Measurements from ENCODE around the gene MCRS1.
"Not testable (repeated sequence)": the region's sequence is repeated elsewhere in the genome, so short reads cannot be mapped to it uniquely, and the experiment has no call there.

Gene MCRS1

DNA sequence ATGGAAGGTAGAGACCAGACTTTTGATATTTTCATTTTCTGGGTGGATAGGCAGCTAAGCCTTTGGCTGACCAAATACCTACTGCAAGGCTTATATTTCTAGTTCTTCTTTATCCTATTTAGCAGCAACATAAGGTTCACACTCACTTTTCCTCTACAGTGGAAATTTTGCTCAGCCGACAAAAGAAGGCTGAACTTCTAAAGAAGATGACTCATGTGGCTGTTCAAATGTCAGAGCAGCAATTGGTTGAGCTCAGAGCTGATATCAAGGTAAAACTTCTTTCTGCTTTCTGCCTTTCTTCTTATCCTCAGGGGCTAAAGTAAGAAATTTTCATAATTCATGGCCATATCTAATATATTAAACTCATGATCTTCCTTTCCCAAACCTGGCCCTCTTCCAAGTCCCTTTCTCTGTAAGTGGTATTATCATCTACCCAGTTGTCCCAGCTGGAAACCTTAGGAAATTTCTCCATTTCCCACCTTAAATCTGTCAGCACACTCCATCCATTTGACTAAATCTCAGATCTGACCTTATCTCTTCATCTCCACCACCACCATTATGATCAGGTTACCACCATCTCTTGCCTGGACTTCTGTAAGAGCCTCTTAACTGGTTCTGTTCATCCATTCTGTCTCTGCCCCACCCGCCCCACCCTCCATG is 48.9 kb downstream of the MCRS1 start:
- Histone ChIP-seq H3K56ac (ENCODE audit: low read length) (no peak overlapping the region), H3K4me2 (ENCODE audit: low read length) (no peak overlapping the region), H3K36me3 (ENCODE audit: control insufficient read depth, insufficient read depth, low read length) (peaks cover 4% of the 10 kb centered on the region), H3K79me2 (ENCODE audit: control insufficient read depth, insufficient read depth, low read length) (no peaks in the 10 kb centered on the region), H3K4ac (ENCODE audit: low read depth, low read length) (no peak overlapping the region), H3K4me1 (ENCODE audit: control insufficient read depth, low read depth, low read length) (no peaks in the 10 kb centered on the region), H3K9ac (ENCODE audit: low read length) (no peak overlapping the region), H2BK120ac (ENCODE audit: low read depth, low read length) (no peak overlapping the region), H2BK5ac (ENCODE audit: low read length) (no peak overlapping the region), H2BK15ac (replicated peaks; ENCODE audit: low read depth) (no peak overlapping the region), H3K79me1 (ENCODE audit: low read length) (no peaks in the 10 kb centered on the region), H3K27ac (ENCODE audit: low read depth, low read length) (no peak overlapping the region), H4K5ac (ENCODE audit: low read length) (no peak overlapping the region), H3K18ac (ENCODE audit: low read length) (no peak overlapping the region), H2AK5ac (ENCODE audit: low read length) (no peak overlapping the region), H3K27me3 (ENCODE audit: insufficient read depth, low read length, poor library complexity) (no peaks in the 10 kb centered on the region), H3K23ac (ENCODE audit: low read length) (no peak overlapping the region), H3K4me3 (ENCODE audit: low read length) (no peak overlapping the region), H4K8ac (ENCODE audit: low read depth, low read length) (no peak overlapping the region)
- no CpG with 5 or more reads among the region's 2 CpGs for WGBS (ENCODE audit: extremely low coverage, insufficient coverage, low lambda C conversion rate)
- no peak for DNase-seq

- DNase-seq = no peak
- Histone ChIP-seq H4K8ac (ENCODE audit: low read depth, low read length) (no peak overlapping the region), H3K4me1 (ENCODE audit: control insufficient read depth, low read depth, low read length) (no peaks in the 10 kb centered on the region), H2AK5ac (ENCODE audit: low read length) (no peak overlapping the region), H2BK15ac (replicated peaks; ENCODE audit: low read depth) (no peak overlapping the region), H3K27ac (ENCODE audit: low read depth, low read length) (no peak overlapping the region), H3K4me3 (ENCODE audit: low read length) (no peak overlapping the region), H4K5ac (ENCODE audit: low read length) (no peak overlapping the region), H3K4me2 (ENCODE audit: low read length) (no peak overlapping the region), H3K79me2 (ENCODE audit: control insufficient read depth, insufficient read depth, low read length) (no peaks in the 10 kb centered on the region), H3K79me1 (ENCODE audit: low read length) (no peaks in the 10 kb centered on the region), H3K23ac (ENCODE audit: low read length) (no peak overlapping the region), H3K56ac (ENCODE audit: low read length) (no peak overlapping the region), H3K4ac (ENCODE audit: low read depth, low read length) (no peak overlapping the region), H3K18ac (ENCODE audit: low read length) (no peak overlapping the region), H3K9ac (ENCODE audit: low read length) (no peak overlapping the region), H3K36me3 (ENCODE audit: control insufficient read depth, insufficient read depth, low read length) (peaks cover 3% of the 10 kb centered on the region), H2BK120ac (ENCODE audit: low read depth, low read length) (no peak overlapping the region), H3K27me3 (ENCODE audit: insufficient read depth, low read length, poor library complexity) (no peaks in the 10 kb centered on the region), H2BK5ac (ENCODE audit: low read length) (no peak overlapping the region)
- no CpG with 5 or more reads among the region's 5 CpGs for WGBS (ENCODE audit: extremely low coverage, insufficient coverage, low lambda C conversion rate)
Measured at GRCh38 chr12:49515266-49515665, 52.7 kb downstream of the MCRS1 start.

GRCh38 chr12:49512546-49512945 is 55.4 kb downstream of the MCRS1 start:
- Histone ChIP-seq H2BK15ac (replicated peaks; ENCODE audit: low read depth) (no peak overlapping the region), H3K4me1 (ENCODE audit: control insufficient read depth, low read depth, low read length) (no peaks in the 10 kb centered on the region)
- no CpG with 5 or more reads among the region's 1 CpG for WGBS (ENCODE audit: extremely low coverage, insufficient coverage, low lambda C conversion rate)

DNA sequence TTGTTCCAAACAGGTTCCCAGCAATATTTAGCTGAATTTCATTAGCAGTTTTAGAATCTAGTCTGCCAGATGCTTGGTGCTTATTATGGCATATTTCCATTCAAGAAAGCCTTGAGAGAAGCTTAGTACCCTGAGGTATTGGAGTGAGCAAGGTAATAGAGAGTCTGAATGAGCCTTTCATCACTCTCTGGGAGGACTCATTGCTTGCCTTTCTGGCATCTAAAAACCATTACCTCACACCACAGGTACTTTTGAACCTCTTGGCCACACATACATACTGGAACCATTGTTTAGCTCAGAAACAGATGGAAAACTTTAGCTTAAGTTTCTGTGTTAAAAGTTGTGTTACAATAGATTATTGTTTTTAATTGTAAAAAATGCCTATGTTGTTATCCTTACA is 56.5 kb downstream of the MCRS1 start:
- H3K79me2 ChIP-seq (ENCODE audit: control insufficient read depth, insufficient read depth, low read length) = no peaks in the 10 kb centered on the region
- no peak overlapping the region for H3K56ac ChIP-seq (ENCODE audit: low read length)
- no peak overlapping the region for H3K4ac ChIP-seq (ENCODE audit: low read depth, low read length)
- no peak overlapping the region for H2BK15ac ChIP-seq (replicated peaks; ENCODE audit: low read depth)
- H3K36me3 ChIP-seq (ENCODE audit: control insufficient read depth, insufficient read depth, low read length) = no peaks in the 10 kb centered on the region
- H3K4me3 ChIP-seq (ENCODE audit: low read length) = no peak overlapping the region
- no peak for DNase-seq
- H3K4me2 ChIP-seq (ENCODE audit: low read length) = no peak overlapping the region
- H3K27ac ChIP-seq (ENCODE audit: low read depth, low read length) = no peak overlapping the region
- H3K9ac ChIP-seq (ENCODE audit: low read length) = no peak overlapping the region
- H3K27me3 ChIP-seq (ENCODE audit: insufficient read depth, low read length, poor library complexity) = no peaks in the 10 kb centered on the region
- H4K8ac ChIP-seq (ENCODE audit: low read depth, low read length) = no peak overlapping the region
- no peak overlapping the region for H2BK120ac ChIP-seq (ENCODE audit: low read depth, low read length)
- H2AK5ac ChIP-seq (ENCODE audit: low read length) = no peak overlapping the region
- no peaks in the 10 kb centered on the region for H3K4me1 ChIP-seq (ENCODE audit: control insufficient read depth, low read depth, low read length)
- no peaks in the 10 kb centered on the region for H3K79me1 ChIP-seq (ENCODE audit: low read length)
- no peak overlapping the region for H3K18ac ChIP-seq (ENCODE audit: low read length)
- no peak overlapping the region for H4K5ac ChIP-seq (ENCODE audit: low read length)
- H3K23ac ChIP-seq (ENCODE audit: low read length) = no peak overlapping the region
- no peak overlapping the region for H2BK5ac ChIP-seq (ENCODE audit: low read length)

More at GRCh38 chr12:49512546-49512945, 55.4 kb downstream of the MCRS1 start:
- Histone ChIP-seq H3K56ac (ENCODE audit: low read length) (no peak overlapping the region), H4K8ac (ENCODE audit: low read depth, low read length) (no peak overlapping the region), H3K79me2 (ENCODE audit: control insufficient read depth, insufficient read depth, low read length) (no peaks in the 10 kb centered on the region), H3K79me1 (ENCODE audit: low read length) (no peaks in the 10 kb centered on the region), H3K36me3 (ENCODE audit: control insufficient read depth, insufficient read depth, low read length) (no peaks in the 10 kb centered on the region), H3K4ac (ENCODE audit: low read depth, low read length) (no peak overlapping the region), H3K23ac (ENCODE audit: low read length) (no peak overlapping the region), H2AK5ac (ENCODE audit: low read length) (no peak overlapping the region), H3K9ac (ENCODE audit: low read length) (no peak overlapping the region), H3K27me3 (ENCODE audit: insufficient read depth, low read length, poor library complexity) (no peaks in the 10 kb centered on the region), H3K4me2 (ENCODE audit: low read length) (no peak overlapping the region), H3K27ac (ENCODE audit: low read depth, low read length) (no peak overlapping the region), H3K4me3 (ENCODE audit: low read length) (no peak overlapping the region), H3K18ac (ENCODE audit: low read length) (no peak overlapping the region), H2BK5ac (ENCODE audit: low read length) (no peak overlapping the region), H4K5ac (ENCODE audit: low read length) (no peak overlapping the region), H2BK120ac (ENCODE audit: low read depth, low read length) (no peak overlapping the region)
- DNase-seq = no peak

DNA sequence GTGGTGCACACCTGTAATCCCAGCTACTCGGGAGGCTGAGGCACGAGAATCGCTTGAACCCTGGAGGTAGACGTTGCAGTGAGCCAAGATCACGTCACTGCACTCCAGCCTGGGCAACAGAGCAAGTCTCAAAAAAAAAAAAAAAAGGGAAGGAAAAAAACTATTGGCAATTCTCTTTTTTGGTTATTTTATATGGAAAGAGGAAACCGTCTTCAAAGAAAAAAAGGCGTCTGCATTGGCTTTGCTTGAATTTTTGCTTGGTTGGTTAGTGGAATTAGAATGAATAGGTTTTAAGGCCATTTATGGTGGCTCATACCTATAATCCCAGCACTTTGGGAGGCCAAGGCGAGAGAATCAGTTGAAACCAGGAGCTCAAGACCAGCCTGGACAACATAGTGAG is 58.3 kb downstream of the MCRS1 start:
- H3K56ac ChIP-seq (ENCODE audit: low read length); H4K8ac ChIP-seq (ENCODE audit: low read depth, low read length); H2BK15ac ChIP-seq (replicated peaks; ENCODE audit: low read depth); H3K9ac ChIP-seq (ENCODE audit: low read length); H2AK5ac ChIP-seq (ENCODE audit: low read length); H3K18ac ChIP-seq (ENCODE audit: low read length); H3K79me1 ChIP-seq (ENCODE audit: low read length); DNase-seq; H3K36me3 ChIP-seq (ENCODE audit: control insufficient read depth, insufficient read depth, low read length); H3K4me3 ChIP-seq (ENCODE audit: low read length); H3K27ac ChIP-seq (ENCODE audit: low read depth, low read length); H3K4me1 ChIP-seq (ENCODE audit: control insufficient read depth, low read depth, low read length); H3K4me2 ChIP-seq (ENCODE audit: low read length); H3K27me3 ChIP-seq (ENCODE audit: insufficient read depth, low read length, poor library complexity); H3K23ac ChIP-seq (ENCODE audit: low read length); H2BK5ac ChIP-seq (ENCODE audit: low read length); H3K4ac ChIP-seq (ENCODE audit: low read depth, low read length); H3K79me2 ChIP-seq (ENCODE audit: control insufficient read depth, insufficient read depth, low read length); H4K5ac ChIP-seq (ENCODE audit: low read length); H2BK120ac ChIP-seq (ENCODE audit: low read depth, low read length): not testable (repeated sequence)
- WGBS (ENCODE audit: extremely low coverage, insufficient coverage, low lambda C conversion rate) = no CpG with 5 or more reads among the region's 8 CpGs

Measured in mesendoderm (in vitro differentiated cells).